ENCODE results near the gene CTBP1. TPM values are rescaled to one million over a fixed set of nuclear protein-coding genes. Genes with fewer than 3 reads are reported as not detected.

Gene CTBP1
- total RNA-seq, 1 donor from 2014 or later = 171 TPM

GRCh38 chr4:1179976-1180375 lies 69.0 kb downstream of the CTBP1 start:
- Histone ChIP-seq H3K27ac (no peak overlapping the region), H3K36me3 (no peaks in the 10 kb centered on the region), H3K4me1 (no peaks in the 10 kb centered on the region), H3K9ac (no peak overlapping the region), H4K20me1 (ENCODE audit: low read depth) (no peaks in the 10 kb centered on the region), H2AFZ (replicated peaks) (no peak overlapping the region), H3F3A (ENCODE audit: low read depth) (no peaks in the 10 kb centered on the region), H3K4me2 (no peak overlapping the region), H3K27me3 (peaks cover 38% of the 10 kb centered on the region), H3K79me2 (ENCODE audit: low read depth) (no peaks in the 10 kb centered on the region), H3K9me3 (ENCODE audit: low read depth) (peaks cover 11% of the 10 kb centered on the region), H3K4me3 (no peak overlapping the region)
- DNase-seq (ENCODE audit: low spot score) = no peak
- H3K36me3 Mint-ChIP-seq = no peaks in the 10 kb centered on the region
- no peak overlapping the region for H3K27ac Mint-ChIP-seq
- peaks cover 10% of the 10 kb centered on the region for H3K27me3 Mint-ChIP-seq (ENCODE audit: insufficient read depth, low read depth)
- H3K4me1 Mint-ChIP-seq = no peaks in the 10 kb centered on the region
- TF ChIP-seq EZH2 (IDR thresholded peaks at IDR 0.05) = no peak
- no peak for TF ChIP-seq EZH2phosphoT487 (IDR thresholded peaks at IDR 0.05)
- TF ChIP-seq, protein P1, sequence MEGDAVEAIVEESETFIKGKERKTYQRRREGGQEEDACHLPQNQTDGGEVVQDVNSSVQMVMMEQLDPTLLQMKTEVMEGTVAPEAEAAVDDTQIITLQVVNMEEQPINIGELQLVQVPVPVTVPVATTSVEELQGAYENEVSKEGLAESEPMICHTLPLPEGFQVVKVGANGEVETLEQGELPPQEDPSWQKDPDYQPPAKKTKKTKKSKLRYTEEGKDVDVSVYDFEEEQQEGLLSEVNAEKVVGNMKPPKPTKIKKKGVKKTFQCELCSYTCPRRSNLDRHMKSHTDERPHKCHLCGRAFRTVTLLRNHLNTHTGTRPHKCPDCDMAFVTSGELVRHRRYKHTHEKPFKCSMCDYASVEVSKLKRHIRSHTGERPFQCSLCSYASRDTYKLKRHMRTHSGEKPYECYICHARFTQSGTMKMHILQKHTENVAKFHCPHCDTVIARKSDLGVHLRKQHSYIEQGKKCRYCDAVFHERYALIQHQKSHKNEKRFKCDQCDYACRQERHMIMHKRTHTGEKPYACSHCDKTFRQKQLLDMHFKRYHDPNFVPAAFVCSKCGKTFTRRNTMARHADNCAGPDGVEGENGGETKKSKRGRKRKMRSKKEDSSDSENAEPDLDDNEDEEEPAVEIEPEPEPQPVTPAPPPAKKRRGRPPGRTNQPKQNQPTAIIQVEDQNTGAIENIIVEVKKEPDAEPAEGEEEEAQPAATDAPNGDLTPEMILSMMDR (IDR thresholded peaks at IDR 0.05) = no peak
- H3K9me3 Mint-ChIP-seq = peaks cover 26% of the 10 kb centered on the region
- no peak overlapping the region for H3K4me3 Mint-ChIP-seq

- Histone ChIP-seq H3K27ac (no peak overlapping the region), H3K4me1 (no peaks in the 10 kb centered on the region), H3K4me3 (no peak overlapping the region), H3K9ac (no peak overlapping the region), H4K20me1 (ENCODE audit: low read depth) (no peaks in the 10 kb centered on the region), H3K27me3 (peaks cover 41% of the 10 kb centered on the region), H2AFZ (replicated peaks) (no peak overlapping the region), H3K79me2 (ENCODE audit: low read depth) (no peaks in the 10 kb centered on the region), H3K36me3 (no peaks in the 10 kb centered on the region), H3K9me3 (ENCODE audit: low read depth) (peaks cover 11% of the 10 kb centered on the region), H3F3A (ENCODE audit: low read depth) (no peaks in the 10 kb centered on the region), H3K4me2 (no peak overlapping the region)
- H3K4me3 Mint-ChIP-seq = no peak overlapping the region
- H3K27ac Mint-ChIP-seq = no peak overlapping the region
- H3K36me3 Mint-ChIP-seq = no peaks in the 10 kb centered on the region
- no peak for DNase-seq (ENCODE audit: low spot score)
- H3K9me3 Mint-ChIP-seq = peaks cover 26% of the 10 kb centered on the region
- H3K27me3 Mint-ChIP-seq (ENCODE audit: insufficient read depth, low read depth) = peaks cover 15% of the 10 kb centered on the region
- TF ChIP-seq EZH2 (IDR thresholded peaks at IDR 0.05) = no peak
- TF ChIP-seq EZH2phosphoT487 (IDR thresholded peaks at IDR 0.05) = no peak
- TF ChIP-seq, protein P1 (IDR thresholded peaks at IDR 0.05) = no peak
- H3K4me1 Mint-ChIP-seq = no peaks in the 10 kb centered on the region
Measured at GRCh38 chr4:1179089-1179441, 69.9 kb downstream of the CTBP1 start.

- no peaks in the 10 kb centered on the region for H3K36me3 Mint-ChIP-seq
- no peak overlapping the region for H3K4me3 ChIP-seq
- no peaks in the 10 kb centered on the region for H3K36me3 ChIP-seq
- no peak overlapping the region for H3K4me3 Mint-ChIP-seq
- H3K4me1 Mint-ChIP-seq = no peaks in the 10 kb centered on the region
- H3K27ac Mint-ChIP-seq = no peak overlapping the region
- peaks cover under 1% of the 10 kb centered on the region for H3F3A ChIP-seq (ENCODE audit: low read depth)
- DNase-seq (ENCODE audit: low spot score) = no peak
- no peaks in the 10 kb centered on the region for H4K20me1 ChIP-seq (ENCODE audit: low read depth)
- no peak overlapping the region for H3K27ac ChIP-seq
- H3K9me3 ChIP-seq (ENCODE audit: low read depth) = peaks cover 11% of the 10 kb centered on the region
- no peaks in the 10 kb centered on the region for H3K4me1 ChIP-seq
- no peaks in the 10 kb centered on the region for H3K79me2 ChIP-seq (ENCODE audit: low read depth)
- H3K4me2 ChIP-seq = no peak overlapping the region
- H3K9me3 Mint-ChIP-seq = peaks cover 26% of the 10 kb centered on the region
- no peak overlapping the region for H3K9ac ChIP-seq
- H3K27me3 Mint-ChIP-seq (ENCODE audit: insufficient read depth, low read depth) = peaks cover 20% of the 10 kb centered on the region
- H2AFZ ChIP-seq (replicated peaks) = no peak overlapping the region
- TF ChIP-seq, protein P1 (IDR thresholded peaks at IDR 0.05) = no peak
- no peak for TF ChIP-seq EZH2 (IDR thresholded peaks at IDR 0.05)
- TF ChIP-seq EZH2phosphoT487 (IDR thresholded peaks at IDR 0.05) = no peak
- peaks cover 43% of the 10 kb centered on the region for H3K27me3 ChIP-seq
Measured at GRCh38 chr4:1178300-1179088, 70.4 kb downstream of the CTBP1 start.
